Cardiac muscle cell (in vitro differentiated cells and primary cell): ENCODE results near the gene KHK. TPM values are rescaled to one million over a fixed set of nuclear protein-coding genes. Genes with fewer than 3 reads are reported as not detected.

Experiments used
- DNase-seq, 2 donors: peaks; one replicate each; pipeline versions ENCODE4 v3.0.0 to v3.0.0-alpha.2; 2010 to 2017; ENCODE audit warnings: low read depth in 1 of 2, low spot score in 1 of 2
- H3K27ac ChIP-seq: fragments of 200-600 bp; sonication (generic); 2 replicates; pipeline ENCODE4 v1.5.1; 2016
- H3K27me3 ChIP-seq: fragments of 200-600 bp; sonication (generic); 2 replicates; pipeline ENCODE4 v1.6.0; 2016; ENCODE audit warnings: control low read depth
- H3K36me3 ChIP-seq: fragments of 200-600 bp; sonication (generic); 2 replicates; pipeline ENCODE4 v1.5.1; 2016; ENCODE audit warnings: control low read depth
- H3K4me1 ChIP-seq: fragments of 200-600 bp; sonication (generic); 2 replicates; pipeline ENCODE4 v1.8.1; 2017; ENCODE audit warnings: low read depth, mild to moderate bottlenecking, mixed run types
- H3K4me3 ChIP-seq: fragments of 200-600 bp; sonication (generic); 2 replicates; pipeline ENCODE4 v1.5.1; 2016; ENCODE audit warnings: mild to moderate bottlenecking
- H3K9me3 ChIP-seq: fragments of 200-600 bp; sonication (generic); 2 replicates; pipeline ENCODE4 v1.5.1; 2017; ENCODE audit warnings: low read depth, mild to moderate bottlenecking, control low read depth
- polyA plus RNA-seq: library from polyadenylated mRNA; unstranded; fragments of >200 nt; fragmentation: Nextera tagmentation; extraction: Ambion mirVana; gene quantifications from 2 replicates; pipeline ENCODE4 v1.2.1, GENCODE V29; 2016
- total RNA-seq: library from RNA; depleted of rRNA; stranded (reverse); fragments of >200 nt; gene quantifications from 2 replicates; pipeline ENCODE4 v1.2.3, GENCODE V29; 2016
- TF ChIP-seq, protein P1 (sequence below): IDR thresholded peaks from 2 replicates; pipeline ENCODE4 v1.5.1; 2012; ENCODE audit warnings: low read depth, mild to moderate bottlenecking, low read length

Gene KHK
- 9.0 and 9.6 TPM in 2 replicates for total RNA-seq
- 12.9 and 19.2 TPM in 2 replicates for polyA plus RNA-seq

DNA sequence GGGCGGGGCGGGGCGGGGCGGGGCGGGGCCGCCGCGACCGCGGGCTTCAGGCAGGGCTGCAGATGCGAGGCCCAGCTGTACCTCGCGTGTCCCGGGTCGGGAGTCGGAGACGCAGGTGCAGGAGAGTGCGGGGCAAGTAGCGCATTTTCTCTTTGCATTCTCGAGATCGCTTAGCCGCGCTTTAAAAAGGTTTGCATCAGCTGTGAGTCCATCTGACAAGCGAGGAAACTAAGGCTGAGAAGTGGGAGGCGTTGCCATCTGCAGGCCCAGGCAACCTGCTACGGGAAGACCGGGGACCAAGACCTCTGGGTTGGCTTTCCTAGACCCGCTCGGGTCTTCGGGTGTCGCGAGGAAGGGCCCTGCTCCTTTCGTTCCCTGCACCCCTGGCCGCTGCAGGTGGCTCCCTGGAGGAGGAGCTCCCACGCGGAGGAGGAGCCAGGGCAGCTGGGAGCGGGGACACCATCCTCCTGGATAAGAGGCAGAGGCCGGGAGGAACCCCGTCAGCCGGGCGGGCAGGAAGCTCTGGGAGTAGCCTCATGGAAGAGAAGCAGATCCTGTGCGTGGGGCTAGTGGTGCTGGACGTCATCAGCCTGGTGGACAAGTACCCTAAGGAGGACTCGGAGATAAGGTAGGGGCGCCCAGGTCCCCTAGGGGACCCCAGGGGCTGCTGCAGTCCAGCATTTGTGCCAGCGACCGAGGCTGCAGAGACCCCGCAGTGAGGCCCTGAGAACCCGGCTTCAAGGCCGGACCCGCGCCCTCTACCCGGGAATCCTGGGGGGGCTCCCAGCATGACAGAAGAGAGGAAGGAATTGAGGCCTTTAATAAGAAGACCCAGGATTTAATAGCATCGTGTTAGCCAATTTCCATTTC lies at the start of gene KHK:
Gene KHK, plus strand, starts transcription at position 49 of the 870 bp plus-strand sequence. Its CDS starts 488 bp downstream, at position 537.
- Histone ChIP-seq H3K27me3 (no peaks in the 10 kb centered on the region), H3K36me3 (no peaks in the 10 kb centered on the region), H3K4me3 (peak within 1 kb of the TSS; percentile 46), H3K27ac (peak within 1 kb of the TSS; percentile 61), H3K4me1 (peaks cover 11% of the 10 kb centered on the region), H3K9me3 (no peaks in the 10 kb centered on the region)
- TF ChIP-seq, protein P1, sequence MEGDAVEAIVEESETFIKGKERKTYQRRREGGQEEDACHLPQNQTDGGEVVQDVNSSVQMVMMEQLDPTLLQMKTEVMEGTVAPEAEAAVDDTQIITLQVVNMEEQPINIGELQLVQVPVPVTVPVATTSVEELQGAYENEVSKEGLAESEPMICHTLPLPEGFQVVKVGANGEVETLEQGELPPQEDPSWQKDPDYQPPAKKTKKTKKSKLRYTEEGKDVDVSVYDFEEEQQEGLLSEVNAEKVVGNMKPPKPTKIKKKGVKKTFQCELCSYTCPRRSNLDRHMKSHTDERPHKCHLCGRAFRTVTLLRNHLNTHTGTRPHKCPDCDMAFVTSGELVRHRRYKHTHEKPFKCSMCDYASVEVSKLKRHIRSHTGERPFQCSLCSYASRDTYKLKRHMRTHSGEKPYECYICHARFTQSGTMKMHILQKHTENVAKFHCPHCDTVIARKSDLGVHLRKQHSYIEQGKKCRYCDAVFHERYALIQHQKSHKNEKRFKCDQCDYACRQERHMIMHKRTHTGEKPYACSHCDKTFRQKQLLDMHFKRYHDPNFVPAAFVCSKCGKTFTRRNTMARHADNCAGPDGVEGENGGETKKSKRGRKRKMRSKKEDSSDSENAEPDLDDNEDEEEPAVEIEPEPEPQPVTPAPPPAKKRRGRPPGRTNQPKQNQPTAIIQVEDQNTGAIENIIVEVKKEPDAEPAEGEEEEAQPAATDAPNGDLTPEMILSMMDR, result no peak
- peak; percentile 41 to 53 for DNase-seq

DNA sequence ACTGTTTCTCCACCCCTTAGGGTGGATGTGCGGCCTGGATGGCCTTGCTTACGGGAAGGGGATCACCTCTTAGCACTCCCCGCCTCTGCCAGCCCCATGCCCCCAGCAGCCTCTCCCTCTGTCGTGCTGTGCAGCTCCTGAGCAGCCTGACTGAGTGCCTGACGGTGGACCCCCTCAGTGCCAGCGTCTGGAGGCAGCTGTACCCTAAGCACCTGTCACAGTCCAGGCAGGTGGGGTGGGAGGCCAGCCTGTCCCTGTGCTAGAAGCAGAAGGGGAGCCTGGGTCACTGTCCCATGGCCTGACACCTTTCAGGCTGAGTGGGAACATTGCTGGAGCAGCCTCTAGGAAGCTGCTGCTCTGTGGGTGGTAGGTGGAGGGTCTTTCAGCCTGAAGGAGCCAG lies 48.6 kb upstream of the KHK start:
- Histone ChIP-seq H3K27ac (no peak overlapping the region), H3K27me3 (no peaks in the 10 kb centered on the region), H3K36me3 (peaks cover 41% of the 10 kb centered on the region), H3K4me3 (no peak overlapping the region), H3K4me1 (peaks cover 5% of the 10 kb centered on the region), H3K9me3 (no peaks in the 10 kb centered on the region)
- TF ChIP-seq, protein P1, result no peak
- no peak for DNase-seq

DNA sequence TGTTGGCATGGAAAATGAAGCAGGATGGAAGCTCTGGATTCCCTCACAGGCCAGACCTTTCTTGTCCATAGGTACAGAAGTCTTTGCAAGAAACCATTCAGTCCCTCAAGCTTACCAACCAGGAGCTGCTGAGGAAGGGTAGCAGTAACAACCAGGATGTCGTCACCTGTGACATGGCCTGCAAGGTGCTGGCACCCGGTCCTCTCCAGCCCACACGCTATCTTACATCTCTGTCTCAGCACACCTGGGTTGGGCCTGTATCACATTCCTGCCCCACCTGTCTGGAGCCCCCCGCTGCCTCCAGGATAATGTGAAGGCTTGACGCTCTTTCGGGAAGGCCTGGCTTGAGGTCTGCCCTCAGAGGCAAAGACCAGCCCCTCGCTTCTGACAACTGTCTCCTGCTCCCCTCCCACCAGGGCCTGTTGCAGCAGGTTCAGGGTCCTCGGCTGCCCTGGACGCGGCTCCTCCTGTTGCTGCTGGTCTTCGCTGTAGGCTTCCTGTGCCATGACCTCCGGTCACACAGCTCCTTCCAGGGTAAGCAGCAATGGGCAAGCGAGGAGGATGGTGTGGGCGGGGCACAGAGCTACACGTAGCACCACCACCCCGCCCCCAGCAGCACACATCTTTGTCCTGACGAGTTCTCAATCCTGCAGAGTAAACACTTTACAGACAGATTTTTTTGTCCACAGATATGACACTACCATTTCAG lies 47.8 kb upstream of the KHK start:
- TF ChIP-seq, protein P1, result no peak
- Histone ChIP-seq H3K27ac (no peak overlapping the region), H3K4me3 (no peak overlapping the region), H3K27me3 (no peaks in the 10 kb centered on the region), H3K4me1 (peaks cover 1% of the 10 kb centered on the region), H3K36me3 (peaks cover 41% of the 10 kb centered on the region), H3K9me3 (no peaks in the 10 kb centered on the region)
- DNase-seq, result no peak

DNA sequence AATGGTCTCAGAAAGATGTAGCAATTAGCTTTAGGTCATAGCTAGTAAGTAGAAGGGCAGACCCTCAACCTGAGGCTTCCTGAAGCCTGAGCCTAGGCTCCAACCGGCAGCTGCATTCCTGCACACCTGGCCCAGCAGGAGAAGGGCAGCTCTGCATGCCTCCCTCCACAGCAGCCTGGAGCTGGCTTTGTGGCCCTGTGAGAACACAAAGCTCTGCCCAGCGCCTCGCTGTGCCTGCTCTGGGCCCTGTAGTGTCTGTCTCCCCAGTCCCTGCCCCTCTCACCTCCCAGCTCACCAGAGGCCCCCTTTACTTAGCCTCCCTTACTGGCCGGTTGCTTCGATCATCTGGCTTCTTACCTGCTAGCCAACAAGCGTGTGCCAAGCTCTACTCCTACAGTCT lies 47.1 kb upstream of the KHK start:
- TF ChIP-seq, protein P1, result no peak
- Histone ChIP-seq H3K36me3 (peaks cover 41% of the 10 kb centered on the region), H3K4me3 (no peak overlapping the region), H3K27ac (no peak overlapping the region), H3K9me3 (no peaks in the 10 kb centered on the region), H3K4me1 (no peaks in the 10 kb centered on the region), H3K27me3 (no peaks in the 10 kb centered on the region)
- no peak for DNase-seq

DNA sequence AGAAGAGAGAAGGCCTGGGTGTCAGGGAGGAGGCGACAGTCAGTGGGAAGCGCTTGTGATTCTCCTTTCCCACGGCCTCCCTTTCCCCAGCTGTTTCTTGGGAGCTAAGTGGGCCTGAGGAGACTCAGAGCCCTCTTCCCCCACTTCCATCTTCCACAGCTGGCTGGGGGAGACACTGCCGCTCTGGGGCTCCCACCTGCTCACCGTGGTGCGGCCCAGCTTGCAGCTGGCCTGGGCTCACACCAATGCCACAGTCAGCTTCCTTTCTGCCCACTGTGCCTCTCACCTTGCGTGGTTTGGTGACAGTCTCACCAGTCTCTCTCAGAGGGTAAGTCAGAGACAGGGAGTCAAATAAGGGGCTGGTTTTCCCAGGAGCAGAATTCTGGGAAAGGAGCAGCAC lies 46.7 kb upstream of the KHK start:
- no peaks in the 10 kb centered on the region for H3K9me3 ChIP-seq
- H3K4me1 ChIP-seq, result no peaks in the 10 kb centered on the region
- no peak overlapping the region for H3K27ac ChIP-seq
- no peak for DNase-seq
- H3K4me3 ChIP-seq, result no peak overlapping the region
- TF ChIP-seq, protein P1, result no peak
- peaks cover 38% of the 10 kb centered on the region for H3K36me3 ChIP-seq
- no peaks in the 10 kb centered on the region for H3K27me3 ChIP-seq
